WERI-Rb-1 (cell line): ENCODE measurements around the gene MUS81.

ENCODE experiments used
- DNase-seq: peaks from one replicate; pipeline ENCODE4 v3.0.0-alpha.2; 2020
- H3K27ac ChIP-seq: fragments of 250-450 bp; sonication (Bioruptor Pico); 2 replicates; pipeline ENCODE4 v1.5.1; 2020; ENCODE audit warnings: mild to moderate bottlenecking, moderate library complexity
- H3K27me3 ChIP-seq: fragments of 250-450 bp; sonication (Bioruptor Pico); 2 replicates; pipeline ENCODE4 v1.5.1; 2021; ENCODE audit warnings: mild to moderate bottlenecking, low read depth, moderate library complexity; ENCODE audit not compliant: insufficient read depth, severe bottlenecking
- H3K36me3 ChIP-seq: fragments of 250-450 bp; sonication (Bioruptor Pico); 2 replicates; pipeline ENCODE4 v1.5.1; 2020; ENCODE audit warnings: mild to moderate bottlenecking, moderate library complexity
- H3K4me3 ChIP-seq: 2 replicates; pipeline ENCODE4 v1.5.1; 2011; ENCODE audit warnings: low read depth, mild to moderate bottlenecking, control low read depth, low read length
- H3K9me3 ChIP-seq: fragments of 250-450 bp; sonication (Bioruptor Pico); 2 replicates; pipeline ENCODE4 v1.5.1; 2021; ENCODE audit warnings: mild to moderate bottlenecking, moderate library complexity; ENCODE audit not compliant: severe bottlenecking
- TF ChIP-seq, protein P1 (sequence below): IDR thresholded peaks from 2 replicates; pipeline ENCODE4 v1.5.1; 2011; ENCODE audit warnings: low read depth, mild to moderate bottlenecking, control low read depth, inconsistent platforms, low read length

Gene MUS81, protein sequence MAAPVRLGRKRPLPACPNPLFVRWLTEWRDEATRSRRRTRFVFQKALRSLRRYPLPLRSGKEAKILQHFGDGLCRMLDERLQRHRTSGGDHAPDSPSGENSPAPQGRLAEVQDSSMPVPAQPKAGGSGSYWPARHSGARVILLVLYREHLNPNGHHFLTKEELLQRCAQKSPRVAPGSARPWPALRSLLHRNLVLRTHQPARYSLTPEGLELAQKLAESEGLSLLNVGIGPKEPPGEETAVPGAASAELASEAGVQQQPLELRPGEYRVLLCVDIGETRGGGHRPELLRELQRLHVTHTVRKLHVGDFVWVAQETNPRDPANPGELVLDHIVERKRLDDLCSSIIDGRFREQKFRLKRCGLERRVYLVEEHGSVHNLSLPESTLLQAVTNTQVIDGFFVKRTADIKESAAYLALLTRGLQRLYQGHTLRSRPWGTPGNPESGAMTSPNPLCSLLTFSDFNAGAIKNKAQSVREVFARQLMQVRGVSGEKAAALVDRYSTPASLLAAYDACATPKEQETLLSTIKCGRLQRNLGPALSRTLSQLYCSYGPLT

GRCh38 chr11:65860278-65861164, at the start of gene MUS81:
Gene MUS81, plus strand, starts transcription at chr11:65860433. Its CDS starts 321 bp downstream, at chr11:65860754.
- peaks cover 73% of the 10 kb centered on the region for H3K36me3 ChIP-seq
- TF ChIP-seq, protein P1, sequence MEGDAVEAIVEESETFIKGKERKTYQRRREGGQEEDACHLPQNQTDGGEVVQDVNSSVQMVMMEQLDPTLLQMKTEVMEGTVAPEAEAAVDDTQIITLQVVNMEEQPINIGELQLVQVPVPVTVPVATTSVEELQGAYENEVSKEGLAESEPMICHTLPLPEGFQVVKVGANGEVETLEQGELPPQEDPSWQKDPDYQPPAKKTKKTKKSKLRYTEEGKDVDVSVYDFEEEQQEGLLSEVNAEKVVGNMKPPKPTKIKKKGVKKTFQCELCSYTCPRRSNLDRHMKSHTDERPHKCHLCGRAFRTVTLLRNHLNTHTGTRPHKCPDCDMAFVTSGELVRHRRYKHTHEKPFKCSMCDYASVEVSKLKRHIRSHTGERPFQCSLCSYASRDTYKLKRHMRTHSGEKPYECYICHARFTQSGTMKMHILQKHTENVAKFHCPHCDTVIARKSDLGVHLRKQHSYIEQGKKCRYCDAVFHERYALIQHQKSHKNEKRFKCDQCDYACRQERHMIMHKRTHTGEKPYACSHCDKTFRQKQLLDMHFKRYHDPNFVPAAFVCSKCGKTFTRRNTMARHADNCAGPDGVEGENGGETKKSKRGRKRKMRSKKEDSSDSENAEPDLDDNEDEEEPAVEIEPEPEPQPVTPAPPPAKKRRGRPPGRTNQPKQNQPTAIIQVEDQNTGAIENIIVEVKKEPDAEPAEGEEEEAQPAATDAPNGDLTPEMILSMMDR, result peak; percentile 84
- H3K9me3 ChIP-seq, result no peaks in the 10 kb centered on the region
- peak; percentile 98 for DNase-seq
- peak within 1 kb of the TSS; percentile 99 for H3K27ac ChIP-seq
- no peaks in the 10 kb centered on the region for H3K27me3 ChIP-seq
- H3K4me3 ChIP-seq, result peak within 1 kb of the TSS; percentile 96

GRCh38 chr11:65811764-65812475, 48.3 kb upstream of the MUS81 start:
- TF ChIP-seq, protein P1, result no peak
- Histone ChIP-seq H3K27me3 (no peaks in the 10 kb centered on the region), H3K4me3 (no peak overlapping the region), H3K27ac (no peak overlapping the region), H3K9me3 (no peaks in the 10 kb centered on the region), H3K36me3 (no peaks in the 10 kb centered on the region)
- DNase-seq, result no peak

GRCh38 chr11:65814131-65814985, 45.9 kb upstream of the MUS81 start:
- no peak overlapping the region for H3K27ac ChIP-seq
- no peaks in the 10 kb centered on the region for H3K9me3 ChIP-seq
- H3K36me3 ChIP-seq, result no peaks in the 10 kb centered on the region
- H3K4me3 ChIP-seq, result no peak overlapping the region
- no peak for DNase-seq
- TF ChIP-seq, protein P1, result no peak
- no peaks in the 10 kb centered on the region for H3K27me3 ChIP-seq

GRCh38 chr11:65814986-65815565, 45.2 kb upstream of the MUS81 start:
- H3K36me3 ChIP-seq, result no peaks in the 10 kb centered on the region
- no peak for DNase-seq
- TF ChIP-seq, protein P1, result no peak
- no peaks in the 10 kb centered on the region for H3K9me3 ChIP-seq
- no peaks in the 10 kb centered on the region for H3K27me3 ChIP-seq
- H3K4me3 ChIP-seq, result no peak overlapping the region
- H3K27ac ChIP-seq, result no peak overlapping the region

GRCh38 chr11:65816696-65817095, 43.5 kb upstream of the MUS81 start:
- Histone ChIP-seq H3K9me3 (no peaks in the 10 kb centered on the region), H3K27ac (no peak overlapping the region), H3K4me3 (no peak overlapping the region), H3K27me3 (no peaks in the 10 kb centered on the region), H3K36me3 (no peaks in the 10 kb centered on the region)
- DNase-seq, result no peak
- TF ChIP-seq, protein P1, result no peak
